Ovary (tissue), 9 donors: ENCODE measurements around the gene TRIB2. TPM values are rescaled to one million over a fixed set of nuclear protein-coding genes. Genes with fewer than 3 reads are reported as not detected.

Experiments
- DNase-seq, 5 donors: peaks; one replicate each; pipeline ENCODE4 v3.0.0-alpha.2; 2019 to 2020
- H3K27ac ChIP-seq, 2 donors: fragments of 200-600 bp; one replicate each; pipeline versions ENCODE4 v1.5.1 to v1.8.0; 2019 to 2022
- H3K27me3 ChIP-seq: fragments of 200-600 bp; one replicate; pipeline ENCODE4 v1.8.0; 2022
- H3K36me3 ChIP-seq: fragments of 200-600 bp; sonication (generic); one replicate; pipeline ENCODE4 v1.5.1; 2019
- H3K4me1 ChIP-seq: one replicate; pipeline ENCODE4 v1.8.1; 2013; ENCODE audit warnings: mild to moderate bottlenecking, moderate library complexity; ENCODE audit not compliant: insufficient read depth
- H3K4me3 ChIP-seq: fragments of 200-600 bp; sonication (generic); one replicate; pipeline ENCODE4 v1.5.1; 2017
- H3K9me3 ChIP-seq, 2 donors: fragments of 200-600 bp in 1 of 2; sonication (generic) in 1 of 2; one replicate each; pipeline versions ENCODE4 v1.5.1 to v1.8.1; 2013 to 2019; ENCODE audit warnings: mild to moderate bottlenecking in 1 of 2, moderate library complexity in 1 of 2
- EP300 ChIP-seq: sonication (generic); formaldehyde crosslinking; IDR thresholded peaks from one replicate; pipeline ENCODE4 v1.6.1; 2017; ENCODE audit warnings: antibody characterized with exemption
- POLR2A ChIP-seq: fragments of 450-650 bp; IDR thresholded peaks from one replicate; pipeline ENCODE4 v1.6.1; 2017; ENCODE audit warnings: antibody characterized with exemption, mild to moderate bottlenecking, moderate library complexity
- WGBS, 3 donors: extraction: QIAGEN DNeasy Blood & Tissue Kit in 1 of 3; methylation state at CpG; one replicate each; pipeline versions ENCODE4 v1.1.5 to v1.1.7; 2013 to 2017; 5-methylcytosine and 5-hydroxymethylcytosine counted together
- intact Hi-C, 4 donors: fragments of 100-400 bp; cut with DNase I; formaldehyde crosslinking; loops; one replicate each; pipeline versions ENCODE4 v1.11.0 to v1.15.1; 2022 to 2023
- polyA plus RNA-seq, 2 donors: library from polyadenylated mRNA; stranded (reverse); fragments of 200-250 nt in 1 of 2; fragments of 350-450 nt in 1 of 2; fragmentation: Illumina TruSeq in 1 of 2; extraction: RNeasy Lipid Tissue Mini Kit (QIAGEN cat#74804) in 1 of 2; gene quantifications; one replicate each; pipeline ENCODE4 v1.2.3, GENCODE V29; 2013 to 2014
- total RNA-seq, 7 donors: library from RNA; depleted of rRNA in 2 of 7; stranded (reverse); fragments of >200 nt in 2 of 7; fragmentation: NEBNext Ultra II Directional in 3 of 7; extraction: Animal tissue kit (Norgen Biotek cat#: 25700) in 3 of 7; gene quantifications; one replicate each; pipeline versions ENCODE4 v1.1.0 to v1.2.4, GENCODE V29; 2016 to 2023
- TF ChIP-seq, protein P1 (sequence below), 3 donors: fragments of 450-650 bp in 2 of 3; fragments of 200-600 bp in 1 of 3; IDR thresholded peaks; one replicate each; pipeline versions ENCODE4 v1.5.1 to v1.8.0; 2016 to 2022; ENCODE audit warnings: antibody characterized with exemption in 3 of 3, mild to moderate bottlenecking in 1 of 3
- donor health status: DM: no; HTN: no; CAD: no; lungs with moderate emphysema.
- donor health status: DM: no; HTN: no; CAD: no.
- donor health status: Bipolar disorder and iron deficiency.
- donor health status: DM: yes; HTN: yes; CAD: no.
- donor health status: DM: no; HTN: no; CAD: no.
- donor health status: DM: yes; HTN: yes; CAD: no.

TRIB2 gene
- total and polyA plus RNA-seq, 9 donors = 60.4 to 209 (median 94.7) TPM

GRCh38 chr2:12704378-12704777 lies 12.4 kb upstream of the TRIB2 start:
- TF ChIP-seq, protein P1, sequence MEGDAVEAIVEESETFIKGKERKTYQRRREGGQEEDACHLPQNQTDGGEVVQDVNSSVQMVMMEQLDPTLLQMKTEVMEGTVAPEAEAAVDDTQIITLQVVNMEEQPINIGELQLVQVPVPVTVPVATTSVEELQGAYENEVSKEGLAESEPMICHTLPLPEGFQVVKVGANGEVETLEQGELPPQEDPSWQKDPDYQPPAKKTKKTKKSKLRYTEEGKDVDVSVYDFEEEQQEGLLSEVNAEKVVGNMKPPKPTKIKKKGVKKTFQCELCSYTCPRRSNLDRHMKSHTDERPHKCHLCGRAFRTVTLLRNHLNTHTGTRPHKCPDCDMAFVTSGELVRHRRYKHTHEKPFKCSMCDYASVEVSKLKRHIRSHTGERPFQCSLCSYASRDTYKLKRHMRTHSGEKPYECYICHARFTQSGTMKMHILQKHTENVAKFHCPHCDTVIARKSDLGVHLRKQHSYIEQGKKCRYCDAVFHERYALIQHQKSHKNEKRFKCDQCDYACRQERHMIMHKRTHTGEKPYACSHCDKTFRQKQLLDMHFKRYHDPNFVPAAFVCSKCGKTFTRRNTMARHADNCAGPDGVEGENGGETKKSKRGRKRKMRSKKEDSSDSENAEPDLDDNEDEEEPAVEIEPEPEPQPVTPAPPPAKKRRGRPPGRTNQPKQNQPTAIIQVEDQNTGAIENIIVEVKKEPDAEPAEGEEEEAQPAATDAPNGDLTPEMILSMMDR (IDR thresholded peaks at IDR 0.05) = no peak
- TF ChIP-seq POLR2A = no peak
- no peak for TF ChIP-seq EP300
- H3K4me3 ChIP-seq = no peak overlapping the region
- H3K4me1 ChIP-seq = no peaks in the 10 kb centered on the region
- no peaks in the 10 kb centered on the region for H3K36me3 ChIP-seq
- no peak for DNase-seq
- no peaks in the 10 kb centered on the region for H3K27me3 ChIP-seq
- intact Hi-C loops = no loop called here
- no peak overlapping the region for H3K27ac ChIP-seq
- H3K9me3 ChIP-seq = no peaks in the 10 kb centered on the region

- TF ChIP-seq, protein P1 (IDR thresholded peaks at IDR 0.05) = no peak
- no peak for TF ChIP-seq POLR2A
- TF ChIP-seq EP300 = no peak
- no peaks in the 10 kb centered on the region for H3K4me1 ChIP-seq
- H3K27me3 ChIP-seq = no peaks in the 10 kb centered on the region
- no peak overlapping the region for H3K4me3 ChIP-seq
- H3K36me3 ChIP-seq = no peaks in the 10 kb centered on the region
- no peaks in the 10 kb centered on the region for H3K9me3 ChIP-seq
- WGBS, 3 donors = 85 to 97% (median 86%) methylated on average over 1 of the region's 1 CpG
- intact Hi-C loops = no loop called here
- H3K27ac ChIP-seq = no peak overlapping the region
- no peak for DNase-seq
These were observed 11.5 kb upstream of the TRIB2 start for GRCh38 chr2:12705230-12705629.

- Histone ChIP-seq H3K9me3 (no peaks in the 10 kb centered on the region), H3K27me3 (no peaks in the 10 kb centered on the region), H3K4me1 (no peaks in the 10 kb centered on the region), H3K27ac (no peak overlapping the region), H3K4me3 (no peak overlapping the region), H3K36me3 (no peaks in the 10 kb centered on the region)
- 82 to 88% (median 84%) methylated on average over 2 of the region's 2 CpGs for WGBS, 3 donors
- no peak for DNase-seq
- intact Hi-C loops = no loop called here
- TF ChIP-seq EP300 (no peak), POLR2A (no peak)
- TF ChIP-seq, protein P1 (IDR thresholded peaks at IDR 0.05) = no peak
These were observed 11.0 kb upstream of the TRIB2 start for GRCh38 chr2:12705742-12706141.

- WGBS, 3 donors = 94 to 99% (median 95%) methylated on average over 8 of the region's 8 CpGs
These were observed 8.1 kb upstream of the TRIB2 start for GRCh38 chr2:12708508-12709206.

More at GRCh38 chr2:12708508-12709206, 8.1 kb upstream of the TRIB2 start:
- Histone ChIP-seq H3K4me3 (no peak overlapping the region), H3K27ac (no peak overlapping the region), H3K4me1 (no peaks in the 10 kb centered on the region), H3K9me3 (no peaks in the 10 kb centered on the region), H3K36me3 (no peaks in the 10 kb centered on the region), H3K27me3 (no peaks in the 10 kb centered on the region)
- no peak for DNase-seq
- TF ChIP-seq, protein P1 (IDR thresholded peaks at IDR 0.05) = no peak
- intact Hi-C loops = no loop called here
